ENCODE data around the gene HIVEP3. TPM values are rescaled to one million over a fixed set of nuclear protein-coding genes. Genes with fewer than 3 reads are reported as not detected.
"Not testable (repeated sequence)": the region's sequence is repeated elsewhere in the genome, so short reads cannot be mapped to it uniquely, and the experiment has no call there.

The HIVEP3 gene
- total RNA-seq, 1 donor from 2014 or later: 1.7 TPM

GRCh38 chr1:41714638-41715389 lies 203.9 kb downstream of the HIVEP3 start:
- DNase-seq (ENCODE audit: low spot score): no peak

- peak; percentile 87 for DNase-seq (ENCODE audit: low spot score)
Measured at GRCh38 chr1:41713557-41714327, 205.0 kb downstream of the HIVEP3 start.

- no peak for DNase-seq (ENCODE audit: low spot score)
Measured at GRCh38 chr1:41713141-41713540, 205.6 kb downstream of the HIVEP3 start.

- DNase-seq (ENCODE audit: low spot score): no peak
Measured at GRCh38 chr1:41712695-41713094, 206.0 kb downstream of the HIVEP3 start.

- DNase-seq (ENCODE audit: low spot score): no peak
Measured at GRCh38 chr1:41712081-41712480, 206.6 kb downstream of the HIVEP3 start.

- DNase-seq (ENCODE audit: low spot score): no peak
Measured at GRCh38 chr1:41711581-41711980, 207.1 kb downstream of the HIVEP3 start.

- DNase-seq (ENCODE audit: low spot score): no peak
Measured at GRCh38 chr1:41710980-41711379, 207.7 kb downstream of the HIVEP3 start.

- no peak for DNase-seq (ENCODE audit: low spot score)
Measured at GRCh38 chr1:41709873-41710272, 208.8 kb downstream of the HIVEP3 start.

GRCh38 chr1:41709331-41709730 lies 209.4 kb downstream of the HIVEP3 start:
- DNase-seq (ENCODE audit: low spot score): no peak

- no peak for DNase-seq (ENCODE audit: low spot score)
Measured at GRCh38 chr1:41708332-41708731, 210.4 kb downstream of the HIVEP3 start.

- no peak for DNase-seq (ENCODE audit: low spot score)
Measured at GRCh38 chr1:41707793-41708192, 210.9 kb downstream of the HIVEP3 start.

- no peak for DNase-seq (ENCODE audit: low spot score)
Measured at GRCh38 chr1:41705798-41706197, 212.9 kb downstream of the HIVEP3 start.

- DNase-seq (ENCODE audit: low spot score): no peak
Measured at GRCh38 chr1:41704196-41704595, 214.5 kb downstream of the HIVEP3 start.

GRCh38 chr1:41702771-41703170 lies 216.0 kb downstream of the HIVEP3 start:
- no peak for DNase-seq (ENCODE audit: low spot score)

GRCh38 chr1:41700986-41701535 lies 217.7 kb downstream of the HIVEP3 start:
- DNase-seq (ENCODE audit: low spot score): no peak

- no peak for DNase-seq (ENCODE audit: low spot score)
Measured at GRCh38 chr1:41700581-41700980, 218.1 kb downstream of the HIVEP3 start.

- DNase-seq (ENCODE audit: low spot score): no peak
Measured at GRCh38 chr1:41699861-41700248, 218.9 kb downstream of the HIVEP3 start.

- no peak for DNase-seq (ENCODE audit: low spot score)
Measured at GRCh38 chr1:41698916-41699860, 219.5 kb downstream of the HIVEP3 start.

GRCh38 chr1:41696381-41696780 lies 222.3 kb downstream of the HIVEP3 start:
- DNase-seq (ENCODE audit: low spot score): no peak

- DNase-seq (ENCODE audit: low spot score): no peak
Measured at GRCh38 chr1:41695118-41695745, 223.5 kb downstream of the HIVEP3 start.

GRCh38 chr1:41691966-41692365 lies 226.8 kb downstream of the HIVEP3 start:
- DNase-seq (ENCODE audit: low spot score): not testable (repeated sequence)
